B cell (primary cell): ENCODE data around the gene TIMP2.

Experiments used
- EZH2 ChIP-seq: IDR thresholded peaks from 2 replicates; pipeline ENCODE4 v1.6.1; 2012; ENCODE audit warnings: borderline replicate concordance, low read depth, mild to moderate bottlenecking, moderate library complexity, low read length; ENCODE audit not compliant: insufficient read depth, poor library complexity, severe bottlenecking
- TF ChIP-seq, protein P1 (sequence below): fragments of 200-600 bp; IDR thresholded peaks from one replicate; pipeline ENCODE4 v1.8.0; 2022; ENCODE audit warnings: antibody characterized with exemption, mild to moderate bottlenecking

DNA sequence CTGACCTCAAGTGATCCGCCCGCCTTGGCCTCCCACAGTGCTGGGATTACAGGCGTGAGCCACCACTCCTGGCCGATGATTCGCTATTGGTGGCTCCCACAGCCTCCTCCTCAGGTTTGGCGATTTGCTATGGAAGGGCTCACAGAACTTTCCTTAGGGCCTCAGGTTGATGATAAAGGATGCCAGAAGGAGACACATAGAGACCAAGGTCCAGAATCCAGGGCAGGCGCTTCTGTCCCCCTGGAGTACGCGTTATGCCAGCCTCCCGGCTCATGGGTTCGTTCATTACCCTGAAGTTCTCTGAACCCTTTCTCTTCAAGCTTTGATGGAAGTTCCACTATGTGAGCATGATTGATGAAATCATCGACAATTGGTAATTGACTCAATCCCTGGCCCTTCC lies 34.6 kb upstream of the TIMP2 start:
- TF ChIP-seq, protein P1, sequence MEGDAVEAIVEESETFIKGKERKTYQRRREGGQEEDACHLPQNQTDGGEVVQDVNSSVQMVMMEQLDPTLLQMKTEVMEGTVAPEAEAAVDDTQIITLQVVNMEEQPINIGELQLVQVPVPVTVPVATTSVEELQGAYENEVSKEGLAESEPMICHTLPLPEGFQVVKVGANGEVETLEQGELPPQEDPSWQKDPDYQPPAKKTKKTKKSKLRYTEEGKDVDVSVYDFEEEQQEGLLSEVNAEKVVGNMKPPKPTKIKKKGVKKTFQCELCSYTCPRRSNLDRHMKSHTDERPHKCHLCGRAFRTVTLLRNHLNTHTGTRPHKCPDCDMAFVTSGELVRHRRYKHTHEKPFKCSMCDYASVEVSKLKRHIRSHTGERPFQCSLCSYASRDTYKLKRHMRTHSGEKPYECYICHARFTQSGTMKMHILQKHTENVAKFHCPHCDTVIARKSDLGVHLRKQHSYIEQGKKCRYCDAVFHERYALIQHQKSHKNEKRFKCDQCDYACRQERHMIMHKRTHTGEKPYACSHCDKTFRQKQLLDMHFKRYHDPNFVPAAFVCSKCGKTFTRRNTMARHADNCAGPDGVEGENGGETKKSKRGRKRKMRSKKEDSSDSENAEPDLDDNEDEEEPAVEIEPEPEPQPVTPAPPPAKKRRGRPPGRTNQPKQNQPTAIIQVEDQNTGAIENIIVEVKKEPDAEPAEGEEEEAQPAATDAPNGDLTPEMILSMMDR = no peak
- no peak for TF ChIP-seq EZH2
